H54 (cell line): ENCODE results near the gene KLF15.

Experiments used
- DNase-seq: peaks from one replicate; pipeline ENCODE4 v3.0.0; 2011; ENCODE audit warnings: low spot score, mixed read lengths; ENCODE audit not compliant: insufficient read length
- FAIRE-seq: peaks from 3 replicates; lab custom pipeline; 2011; peaks lifted over from hg19 to GRCh38; lab: Jason Lieb, UNC
- POLR2A ChIP-seq: IDR thresholded peaks from 2 replicates; pipeline ENCODE4 v1.6.1; 2011; ENCODE audit warnings: low read depth, mild to moderate bottlenecking, low read length

KLF15 gene

DNA sequence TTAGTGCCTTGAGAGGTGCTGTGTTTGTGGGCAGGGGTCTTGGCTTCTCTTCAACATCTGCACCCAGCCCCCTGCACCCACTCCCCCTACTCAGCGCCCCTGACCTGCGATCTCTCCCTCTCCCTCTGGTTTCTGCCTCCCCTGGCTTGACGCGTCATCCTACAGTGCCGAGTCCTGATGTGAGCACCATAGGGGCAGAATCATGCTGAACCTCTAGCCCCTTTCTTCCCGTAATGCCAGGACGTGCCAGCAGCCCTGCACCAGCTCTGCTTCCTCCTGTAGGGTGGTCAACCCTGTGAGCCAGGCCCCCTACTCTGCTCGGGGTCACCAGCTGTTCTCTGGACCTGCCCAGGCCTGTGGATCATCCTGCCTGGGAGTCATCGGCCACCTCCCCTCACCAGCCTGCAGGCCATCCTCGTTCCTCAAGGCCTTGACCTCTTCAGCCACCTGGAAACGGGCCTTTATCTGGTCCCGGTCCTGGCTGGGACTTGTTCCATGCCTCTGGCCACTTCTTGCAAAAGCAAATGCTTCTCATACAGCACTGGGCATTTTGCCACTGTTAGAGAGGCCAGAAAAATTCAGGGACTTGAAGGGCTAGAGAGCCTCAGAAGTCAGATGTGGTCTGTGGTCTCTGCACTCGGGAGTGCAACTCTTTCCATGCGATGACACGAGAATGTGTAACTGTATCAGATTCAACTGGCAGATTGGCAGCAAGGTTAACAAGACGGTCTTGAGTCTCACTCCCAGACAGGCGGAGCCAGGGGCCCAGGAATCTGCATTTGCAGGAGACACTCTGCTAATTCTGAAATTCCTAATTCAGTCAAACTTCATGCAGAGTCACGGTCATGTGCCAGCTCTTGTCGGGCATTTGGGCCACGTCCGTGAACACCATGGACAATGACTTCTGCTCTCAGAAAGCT is 16.7 kb upstream of the KLF15 start:
- TF ChIP-seq POLR2A = no peak
- DNase-seq = no peak
- FAIRE-seq = no peak

- TF ChIP-seq POLR2A = no peak
- no peak for FAIRE-seq
- no peak for DNase-seq
Observed at GRCh38 chr3:126373146-126373613, 16.0 kb upstream of the KLF15 start.

- DNase-seq = no peak
- no peak for FAIRE-seq
- TF ChIP-seq POLR2A = no peak
Observed at GRCh38 chr3:126372413-126373145, 15.4 kb upstream of the KLF15 start.

DNA sequence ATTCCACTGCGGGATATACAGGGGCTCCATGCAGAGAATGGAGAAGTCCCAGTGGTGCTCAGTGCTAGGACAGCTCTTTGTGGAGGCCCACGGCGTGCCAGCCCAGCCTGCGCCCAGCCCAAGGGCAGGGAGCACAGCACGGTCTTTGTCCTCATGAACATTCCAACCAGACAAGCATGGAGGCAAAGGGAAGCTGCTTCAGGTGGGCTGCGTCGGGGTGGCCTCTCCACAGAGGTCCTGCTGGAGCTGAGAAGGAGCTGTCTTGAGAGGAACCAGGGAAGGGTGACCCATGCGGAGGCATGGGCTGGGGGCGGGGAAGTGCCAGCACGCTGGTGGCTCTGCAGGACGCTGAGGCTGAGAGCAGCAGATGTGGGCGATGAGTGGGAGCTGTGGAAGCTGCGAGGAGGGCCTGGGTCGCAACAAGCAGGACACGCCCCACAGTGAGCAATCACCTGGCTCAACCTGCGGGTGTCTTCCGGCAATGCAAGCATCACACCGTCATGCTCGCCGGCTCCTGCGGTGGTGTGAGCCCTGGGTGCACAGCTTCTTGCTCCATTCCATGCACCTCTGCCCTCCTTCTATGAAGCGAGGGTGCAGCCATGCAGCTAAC is 14.0 kb upstream of the KLF15 start:
- DNase-seq = no peak
- no peak for FAIRE-seq
- no peak for TF ChIP-seq POLR2A

- FAIRE-seq = no peak
- no peak for DNase-seq
Observed at GRCh38 chr3:126370606-126371005, 13.4 kb upstream of the KLF15 start.

GRCh38 chr3:126370055-126370454 is 12.8 kb upstream of the KLF15 start:
- DNase-seq (no peak), FAIRE-seq (no peak)
- no peak for TF ChIP-seq POLR2A

More at GRCh38 chr3:126370606-126371005, 13.4 kb upstream of the KLF15 start:
- no peak for TF ChIP-seq POLR2A

DNA sequence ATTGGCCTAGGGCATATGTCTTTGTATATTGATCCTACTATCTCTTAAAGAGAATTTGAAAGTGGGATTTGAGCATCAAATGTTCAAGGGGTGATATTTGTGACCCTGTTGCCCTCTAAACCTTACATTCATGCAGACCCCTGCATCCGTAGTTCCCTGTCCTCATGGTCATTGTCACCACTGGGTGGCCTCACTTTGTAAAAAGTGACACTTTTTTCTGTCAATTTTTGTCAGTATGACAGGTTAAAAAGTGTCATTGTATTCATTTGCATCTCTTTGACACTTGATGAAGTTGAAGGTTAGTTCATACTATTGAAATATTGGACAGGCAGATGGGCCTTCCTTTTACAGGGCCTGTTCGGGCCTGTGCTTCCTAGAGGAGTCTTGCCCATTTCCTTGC is 12.3 kb upstream of the KLF15 start:
- no peak for TF ChIP-seq POLR2A
- FAIRE-seq (no peak), DNase-seq (no peak)

DNA sequence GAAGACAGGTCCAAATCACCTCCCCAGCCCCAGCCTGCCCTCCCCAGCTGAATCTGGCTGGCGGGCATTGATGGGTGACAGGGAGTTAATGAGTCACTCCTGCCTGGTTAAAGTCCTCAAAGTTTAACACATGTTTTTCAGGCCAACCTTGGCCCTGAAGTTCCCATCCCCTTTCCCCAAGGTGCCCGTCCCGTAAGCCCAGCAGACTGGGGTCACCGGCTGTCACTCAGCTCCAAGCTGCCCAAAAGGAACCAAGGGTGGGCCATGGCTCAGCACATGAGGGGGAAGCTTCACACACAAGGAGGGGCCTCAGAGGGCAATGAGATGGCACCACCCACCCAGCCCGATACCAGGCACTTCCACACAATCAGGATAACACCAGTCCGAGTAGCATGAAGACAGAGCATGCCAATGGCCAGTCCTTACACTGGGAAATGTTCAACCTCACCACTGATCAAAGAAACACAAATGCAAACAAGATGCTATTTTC is 10.2 kb upstream of the KLF15 start:
- no peak for DNase-seq
- TF ChIP-seq POLR2A = no peak
- FAIRE-seq = no peak

DNA sequence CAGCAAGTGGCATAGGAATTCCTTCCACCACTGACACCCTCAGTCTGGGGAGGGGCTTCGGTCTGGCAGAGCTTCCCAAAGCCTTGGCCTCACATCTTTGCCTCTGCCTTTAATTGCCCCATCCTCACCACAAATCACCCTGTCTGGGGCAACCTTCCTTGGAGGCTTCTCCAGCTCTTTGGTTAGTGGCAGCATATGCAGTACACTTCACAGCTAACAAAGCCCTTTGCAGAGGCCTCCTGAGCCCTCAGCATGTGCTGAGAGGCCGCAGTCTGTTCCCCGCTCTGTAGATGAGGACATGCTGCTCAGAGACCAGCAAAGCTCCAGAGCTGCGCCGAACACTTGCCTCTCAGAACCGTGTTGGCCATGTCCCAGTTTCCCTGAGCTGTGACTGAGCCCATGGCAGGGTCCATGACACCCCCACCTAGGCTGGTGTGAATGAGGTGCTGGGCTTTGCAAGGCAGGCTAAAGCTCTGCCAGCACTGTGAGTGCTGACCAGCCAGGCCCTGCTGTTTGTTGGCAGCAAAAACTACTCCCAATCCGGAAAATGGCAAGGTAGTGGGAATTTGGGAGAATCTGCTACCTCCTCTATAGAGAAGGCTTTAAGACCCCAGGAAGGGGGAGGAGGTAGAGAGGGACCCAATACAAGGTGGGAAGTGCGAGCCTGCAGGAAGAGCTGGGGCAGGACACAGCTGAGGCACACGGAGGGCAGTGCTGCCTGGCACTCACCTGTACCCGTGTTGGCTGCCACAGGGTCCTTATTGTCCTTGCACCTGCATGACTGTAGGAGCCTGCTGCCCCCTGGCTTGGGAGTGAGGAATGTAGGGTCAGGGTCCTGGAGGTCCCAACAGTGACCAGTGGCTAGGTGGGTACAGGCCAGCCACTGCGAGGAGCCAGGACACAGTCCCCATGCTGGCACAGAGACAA is 8.4 kb upstream of the KLF15 start:
- TF ChIP-seq POLR2A = no peak
- FAIRE-seq (no peak), DNase-seq (no peak)

DNA sequence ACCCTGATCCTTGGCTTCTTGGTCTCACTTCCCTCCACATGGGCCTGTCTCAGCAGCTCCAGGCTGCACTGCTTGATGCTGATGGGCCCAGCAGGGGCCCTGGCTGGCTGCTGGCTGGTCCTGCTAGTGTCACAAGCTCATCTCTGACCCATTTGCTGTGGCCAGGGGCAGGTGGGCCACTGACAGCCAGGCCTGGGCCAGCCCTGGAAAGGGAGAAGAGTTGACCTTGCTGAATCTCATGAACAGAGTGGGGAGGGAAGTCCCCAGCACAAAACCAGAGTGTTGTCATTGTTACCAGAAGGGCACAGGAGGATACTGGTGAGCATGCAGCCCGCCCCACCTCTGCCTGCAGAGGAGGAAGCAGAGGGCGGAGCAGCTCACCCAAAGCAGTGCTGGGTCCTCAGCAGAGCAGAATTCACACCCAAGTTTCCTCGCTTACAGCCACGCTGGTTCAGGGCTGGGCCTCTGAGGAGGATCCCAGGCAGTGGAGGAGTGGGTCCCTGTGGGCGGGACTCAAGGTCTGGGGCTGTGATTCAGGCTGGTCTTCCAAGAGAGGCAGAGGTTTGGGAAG is 7.6 kb upstream of the KLF15 start:
- no peak for TF ChIP-seq POLR2A
- FAIRE-seq (no peak), DNase-seq (no peak)

DNA sequence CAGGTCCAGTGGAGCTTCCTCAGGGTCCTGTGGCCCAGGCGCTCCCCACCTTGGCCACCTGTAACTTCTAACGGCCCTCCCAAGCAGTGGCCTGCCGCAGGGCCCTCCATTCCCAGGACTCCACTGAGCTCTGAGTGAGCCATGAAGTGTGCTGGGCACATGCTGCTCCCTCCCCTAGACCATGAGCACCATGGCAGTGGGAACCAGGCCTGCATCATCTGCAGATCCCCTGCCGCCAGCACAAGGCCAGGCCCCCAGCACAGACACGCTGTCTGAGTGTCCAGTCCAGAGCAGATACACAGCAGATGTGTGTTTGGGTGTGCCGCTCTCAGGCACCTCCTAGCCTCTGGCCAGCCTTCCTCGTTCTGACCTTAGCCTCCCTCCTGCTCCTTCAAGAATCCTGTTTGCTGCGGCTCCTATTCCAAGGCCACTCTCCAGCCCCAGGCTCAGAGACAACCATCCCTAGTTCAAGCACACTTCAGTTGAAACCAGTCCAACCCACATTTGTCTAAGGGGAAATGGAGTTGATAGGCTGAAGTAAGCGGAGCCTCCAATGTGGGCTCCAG is 7.0 kb upstream of the KLF15 start:
- no peak for DNase-seq
- TF ChIP-seq POLR2A = no peak
- FAIRE-seq = no peak

DNA sequence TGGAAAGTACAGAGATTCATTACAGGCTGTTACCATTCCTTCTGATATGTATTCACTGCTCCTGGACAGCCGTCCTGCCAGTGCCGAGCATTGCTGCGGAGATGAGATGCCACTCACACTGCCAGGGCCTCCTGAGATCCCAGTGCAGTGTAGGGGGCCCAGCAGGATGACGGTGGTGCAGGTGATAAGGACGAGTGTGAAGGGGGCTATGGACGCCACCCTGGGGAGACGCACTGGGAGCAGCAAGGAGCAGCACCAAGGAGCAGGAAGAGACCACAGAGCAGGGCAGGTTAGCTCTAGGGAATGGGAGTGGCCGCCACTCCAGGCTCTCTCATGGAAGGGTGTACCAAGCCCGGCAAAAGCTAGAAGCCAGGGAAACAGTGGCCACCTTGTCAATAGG is 4.0 kb upstream of the KLF15 start:
- DNase-seq = no peak
- no peak for TF ChIP-seq POLR2A
- FAIRE-seq = no peak
